Pancreas (tissue), 10 donors: ENCODE measurements around the gene PALLD. TPM values are rescaled to one million over a fixed set of nuclear protein-coding genes. Genes with fewer than 3 reads are reported as not detected.

Experiments
- ATAC-seq, 4 donors: fragments of 200-7000 bp; cut with Tn5 transposase; one replicate each; pipeline versions ENCODE4 v1.8.0 to v1.9.1; 2020; ENCODE audit warnings: mild to moderate bottlenecking in 4 of 4, moderate library complexity in 4 of 4
- DNase-seq, 6 donors: peaks; one replicate each; pipeline ENCODE4 v3.0.0-alpha.2; 2020
- FAIRE-seq: peaks from 2 replicates; lab custom pipeline; 2012; peaks lifted over from hg19 to GRCh38; lab: Jason Lieb, UNC
- H3K27ac ChIP-seq, 4 donors: fragments of 200-600 bp; sonication (generic); 1 replicate in 3 of 4; 2 replicates in 1 of 4; pipeline versions ENCODE4 v1.5.0 to v1.8.0; 2020
- H3K27me3 ChIP-seq, 4 donors: fragments of 200-600 bp; one replicate each; pipeline ENCODE4 v1.8.0; 2021
- H3K36me3 ChIP-seq, 3 donors: fragments of 200-600 bp; sonication (generic) in 1 of 3; one replicate each; pipeline versions ENCODE4 v1.5.0 to v1.8.0; 2020 to 2021
- H3K4me1 ChIP-seq, 3 donors: fragments of 200-600 bp; one replicate each; pipeline ENCODE4 v1.8.0; 2021
- H3K4me3 ChIP-seq, 4 donors: fragments of 200-600 bp; sonication (generic) in 2 of 4; one replicate each; pipeline versions ENCODE4 v1.5.0 to v1.8.0; 2020 to 2021
- H3K9me3 ChIP-seq, 4 donors: fragments of 200-600 bp; one replicate each; pipeline ENCODE4 v1.8.0; 2021
- WGBS, 2 donors: extraction: QIAGEN DNeasy Blood & Tissue Kit; methylation state at CpG; one replicate each; pipeline ENCODE4 v1.1.7; 2013; 5-methylcytosine and 5-hydroxymethylcytosine counted together
- intact Hi-C, 3 donors: fragments of 100-400 bp; cut with DNase I; formaldehyde crosslinking; loops; one replicate each; pipeline versions ENCODE4 v1.11.1 to v1.14.2; 2022
- polyA plus RNA-seq, 2 donors: library from polyadenylated mRNA; stranded (reverse); fragments of 200-250 nt; gene quantifications; one replicate each; pipeline ENCODE4 v1.2.3, GENCODE V29; 2013
- total RNA-seq, 6 donors: library from RNA; stranded (reverse); fragmentation: NEBNext Ultra II Directional in 4 of 6; extraction: Animal tissue kit (Norgen Biotek cat#: 25700) in 4 of 6; gene quantifications; one replicate each; pipeline versions ENCODE4 v1.2.1 to v1.2.4, GENCODE V29; 2021 to 2023
- TF ChIP-seq, protein P1 (sequence below), 4 donors: fragments of 200-600 bp; sonication (generic) in 3 of 4; IDR thresholded peaks; one replicate each; pipeline versions ENCODE4 v1.5.0 to v1.8.0; 2021; ENCODE audit warnings: antibody characterized with exemption in 4 of 4
- donor health status: healthy with polysubstance abuse.
- donor health status: DM: no; HTN: no; CAD: no; lungs with moderate emphysema.
- donor health status: DM: no; HTN: no; CAD: no.
- donor health status: control.
- donor health status: control.
- donor health status: Bipolar disorder and iron deficiency.
- donor health status: DM: yes; HTN: yes; CAD: no.
- donor health status: DM: no; HTN: no; CAD: no.
- donor health status: DM: no; HTN: no; CAD: no.
- donor health status: DM: yes; HTN: yes; CAD: no.

PALLD gene
- total and polyA plus RNA-seq, 8 donors: 4.4 to 44.2 (median 14.1) TPM

DNA sequence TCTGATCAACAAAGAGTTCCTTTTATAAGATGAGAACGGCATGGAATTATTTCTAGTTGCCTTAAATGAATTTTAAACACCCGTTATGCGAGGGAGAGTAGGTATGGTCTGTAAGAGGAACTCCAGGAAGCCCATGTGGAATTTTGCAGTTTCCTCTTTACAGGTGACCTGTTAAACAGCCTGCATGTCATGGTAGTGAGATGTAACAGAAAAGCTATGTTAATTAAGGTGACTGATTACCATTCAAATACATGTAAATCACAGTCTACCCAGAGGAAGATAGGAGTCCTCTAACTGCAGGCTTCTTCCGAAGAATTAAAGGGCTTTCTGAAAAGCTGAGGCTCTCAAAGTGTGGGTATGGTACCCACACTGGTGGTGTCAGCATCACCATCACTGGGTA, 349.6 kb downstream of the PALLD start:
- H3K4me1 ChIP-seq: peaks cover 0 to 4% (median 3%) of the 10 kb centered on the region in 3 donors
- H3K36me3 ChIP-seq: no peaks in the 10 kb centered on the region
- TF ChIP-seq, protein P1, sequence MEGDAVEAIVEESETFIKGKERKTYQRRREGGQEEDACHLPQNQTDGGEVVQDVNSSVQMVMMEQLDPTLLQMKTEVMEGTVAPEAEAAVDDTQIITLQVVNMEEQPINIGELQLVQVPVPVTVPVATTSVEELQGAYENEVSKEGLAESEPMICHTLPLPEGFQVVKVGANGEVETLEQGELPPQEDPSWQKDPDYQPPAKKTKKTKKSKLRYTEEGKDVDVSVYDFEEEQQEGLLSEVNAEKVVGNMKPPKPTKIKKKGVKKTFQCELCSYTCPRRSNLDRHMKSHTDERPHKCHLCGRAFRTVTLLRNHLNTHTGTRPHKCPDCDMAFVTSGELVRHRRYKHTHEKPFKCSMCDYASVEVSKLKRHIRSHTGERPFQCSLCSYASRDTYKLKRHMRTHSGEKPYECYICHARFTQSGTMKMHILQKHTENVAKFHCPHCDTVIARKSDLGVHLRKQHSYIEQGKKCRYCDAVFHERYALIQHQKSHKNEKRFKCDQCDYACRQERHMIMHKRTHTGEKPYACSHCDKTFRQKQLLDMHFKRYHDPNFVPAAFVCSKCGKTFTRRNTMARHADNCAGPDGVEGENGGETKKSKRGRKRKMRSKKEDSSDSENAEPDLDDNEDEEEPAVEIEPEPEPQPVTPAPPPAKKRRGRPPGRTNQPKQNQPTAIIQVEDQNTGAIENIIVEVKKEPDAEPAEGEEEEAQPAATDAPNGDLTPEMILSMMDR (IDR thresholded peaks at IDR 0.05): no peak
- no peaks in the 10 kb centered on the region for H3K9me3 ChIP-seq
- no peak for DNase-seq
- WGBS, 2 donors: 78 to 91% methylated on average over 4 of the region's 4 CpGs
- H3K27ac ChIP-seq: no peak overlapping the region
- no peak overlapping the region for H3K4me3 ChIP-seq
- intact Hi-C loops: no loop called here
- FAIRE-seq: no peak
- no peak for ATAC-seq
- H3K27me3 ChIP-seq: no peaks in the 10 kb centered on the region

- Histone ChIP-seq H3K9me3 (no peaks in the 10 kb centered on the region), H3K27ac (peak overlapping the region in 2 of 4 donors; percentile 13 to 21), H3K4me1 (peaks cover 0 to 3% (median 0%) of the 10 kb centered on the region in 3 donors), H3K4me3 (peak overlapping the region in 1 of 4 donors; percentile 1), H3K27me3 (no peaks in the 10 kb centered on the region), H3K36me3 (no peaks in the 10 kb centered on the region)
- no peak for FAIRE-seq
- TF ChIP-seq, protein P1 (IDR thresholded peaks at IDR 0.05): no peak
- 28 to 42% methylated on average over 4 of the region's 4 CpGs for WGBS, 2 donors
- DNase-seq: no peak
- intact Hi-C loops: no loop called here
- ATAC-seq: peak in 3 of 4 donors; percentile 63 to 80 (median 78)
Observed at GRCh38 chr4:168847771-168848502, 351.1 kb downstream of the PALLD start.

DNA sequence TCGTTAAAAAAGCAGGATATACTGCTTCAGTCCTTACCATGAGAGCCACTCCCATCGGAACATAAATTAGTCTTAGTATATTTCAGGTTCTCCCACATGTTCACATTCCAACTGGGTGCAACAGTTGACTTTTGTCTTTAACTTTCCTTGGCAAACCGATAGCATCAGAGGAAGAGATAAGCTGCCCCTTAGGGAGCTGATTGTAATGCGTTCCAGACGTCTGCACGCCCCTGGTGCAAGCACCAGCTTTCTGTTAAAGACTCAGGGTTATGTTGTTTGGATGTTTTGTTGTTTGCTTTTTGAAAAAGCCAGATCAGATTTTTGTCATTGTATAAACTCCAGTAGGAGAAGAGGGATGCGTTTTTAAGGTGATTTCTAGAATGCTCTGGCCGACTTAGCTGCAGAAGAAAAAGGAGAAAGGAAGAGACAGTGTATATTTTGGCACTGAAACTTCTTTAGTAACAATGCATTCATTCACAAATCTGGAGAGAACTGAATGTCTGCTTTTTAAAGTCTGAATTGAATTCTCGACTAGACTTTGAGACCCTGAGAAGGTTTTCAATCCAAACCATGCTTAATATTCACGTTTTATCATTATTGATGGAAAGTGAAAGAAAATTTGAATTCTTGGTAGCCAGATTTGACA, 352.3 kb downstream of the PALLD start:
- no peak overlapping the region for H3K4me3 ChIP-seq
- no peak for FAIRE-seq
- no peaks in the 10 kb centered on the region for H3K36me3 ChIP-seq
- intact Hi-C loops: no loop called here
- H3K27ac ChIP-seq: no peak overlapping the region
- 29 to 36% methylated on average over 10 of the region's 10 CpGs for WGBS, 2 donors
- H3K4me1 ChIP-seq: peaks cover 0 to 3% (median 0%) of the 10 kb centered on the region in 3 donors
- H3K9me3 ChIP-seq: no peaks in the 10 kb centered on the region
- TF ChIP-seq, protein P1 (IDR thresholded peaks at IDR 0.05): no peak
- no peak for DNase-seq
- no peaks in the 10 kb centered on the region for H3K27me3 ChIP-seq
- ATAC-seq: peak in 2 of 4 donors; percentile 13 to 30

DNA sequence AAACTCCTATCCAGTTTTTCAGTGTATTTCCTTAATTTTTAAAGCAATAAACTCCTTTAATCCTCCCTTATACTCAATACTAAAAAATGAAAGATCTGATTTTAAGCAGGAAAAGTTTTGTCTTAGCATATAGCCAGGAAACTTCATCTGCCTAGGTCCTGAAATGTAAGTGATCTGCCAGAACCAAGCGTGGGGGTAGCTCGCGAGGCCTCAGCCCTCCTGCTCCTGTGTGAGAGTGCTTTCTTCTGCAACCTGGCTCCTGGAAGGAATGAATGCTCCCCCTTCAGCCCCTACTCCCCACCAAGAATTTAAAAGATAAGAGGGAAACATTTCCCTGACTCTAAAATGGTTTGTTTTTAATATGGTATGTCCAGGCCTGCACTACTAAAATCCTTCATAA, 353.1 kb downstream of the PALLD start:
- FAIRE-seq: no peak

More for the DNA sequence above, 353.1 kb downstream of the PALLD start:
- Histone ChIP-seq H3K9me3 (no peaks in the 10 kb centered on the region), H3K36me3 (no peaks in the 10 kb centered on the region), H3K27ac (no peak overlapping the region), H3K27me3 (no peaks in the 10 kb centered on the region), H3K4me3 (no peak overlapping the region), H3K4me1 (peaks cover 0 to 3% (median 0%) of the 10 kb centered on the region in 3 donors)
- intact Hi-C loops: no loop called here
- TF ChIP-seq, protein P1 (IDR thresholded peaks at IDR 0.05): no peak
- ATAC-seq (no peak), DNase-seq (no peak)
- WGBS, 2 donors: 97% methylated on average over 3 of the region's 3 CpGs
